DMS153 treated with DMSO at 0.1 percent for 48 hours (cell line): ENCODE measurements around the gene UBASH3B.
"Not testable (repeated sequence)": the region's sequence is repeated elsewhere in the genome, so short reads cannot be mapped to it uniquely, and the experiment has no call there.

Experiments used
- DNase-seq: peaks from one replicate; lab custom pipeline; 2025; ENCODE audit not compliant: unreplicated experiment; lab: John Stamatoyannopoulos, UW

UBASH3B gene

GRCh38 chr11:122655527-122656072, at the start of gene UBASH3B:
Gene UBASH3B (plus strand): TSS chr11:122655722. CDS start chr11:122656050, 328 bp downstream.
- DNase-seq = peak; percentile 14

GRCh38 chr11:122607162-122607561, 48.4 kb upstream of the UBASH3B start:
- DNase-seq = not testable (repeated sequence)

GRCh38 chr11:122612123-122612824, 43.2 kb upstream of the UBASH3B start:
- DNase-seq = no peak

- DNase-seq = no peak
Observed at GRCh38 chr11:122616718-122617117, 38.8 kb upstream of the UBASH3B start.

GRCh38 chr11:122617297-122617696, 38.2 kb upstream of the UBASH3B start:
- no peak for DNase-seq

- no peak for DNase-seq
Observed at GRCh38 chr11:122617926-122618325, 37.6 kb upstream of the UBASH3B start.

- DNase-seq = no peak
Observed at GRCh38 chr11:122618927-122619326, 36.6 kb upstream of the UBASH3B start.

GRCh38 chr11:122619757-122620156, 35.8 kb upstream of the UBASH3B start:
- no peak for DNase-seq

- not testable (repeated sequence) for DNase-seq
Observed at GRCh38 chr11:122625501-122625900, 30.0 kb upstream of the UBASH3B start.

- DNase-seq = no peak
Observed at GRCh38 chr11:122625976-122626665, 29.4 kb upstream of the UBASH3B start.

- no peak for DNase-seq
Observed at GRCh38 chr11:122627745-122628144, 27.8 kb upstream of the UBASH3B start.

- DNase-seq = peak; percentile 42
Observed at GRCh38 chr11:122628810-122629555, 26.5 kb upstream of the UBASH3B start.

GRCh38 chr11:122632181-122632824, 23.2 kb upstream of the UBASH3B start:
- DNase-seq = no peak

GRCh38 chr11:122633219-122633829, 22.2 kb upstream of the UBASH3B start:
- DNase-seq = peak; percentile 21

- no peak for DNase-seq
Observed at GRCh38 chr11:122634501-122634900, 21.0 kb upstream of the UBASH3B start.

- no peak for DNase-seq
Observed at GRCh38 chr11:122637541-122637940, 18.0 kb upstream of the UBASH3B start.

- no peak for DNase-seq
Observed at GRCh38 chr11:122642472-122642922, 13.0 kb upstream of the UBASH3B start.

GRCh38 chr11:122642971-122643370, 12.6 kb upstream of the UBASH3B start:
- DNase-seq = no peak

- DNase-seq = no peak
Observed at GRCh38 chr11:122645847-122646246, 9.7 kb upstream of the UBASH3B start.

- DNase-seq = no peak
Observed at GRCh38 chr11:122646549-122647340, 8.8 kb upstream of the UBASH3B start.
